ENCODE results near the gene PLAC9. TPM values are rescaled to one million over a fixed set of nuclear protein-coding genes. Genes with fewer than 3 reads are reported as not detected.

PLAC9 gene
- total and polyA plus RNA-seq, 4 donors: 11.8 to 53.1 (median 23.4) TPM

GRCh38 chr10:80150172-80150571 lies 17.6 kb downstream of the PLAC9 start:
- TF ChIP-seq CTCF (IDR thresholded peaks at IDR 0.05; ENCODE audit: control extremely low read depth, extremely low read depth): no peak
- H3K36me3 ChIP-seq (ENCODE audit: control insufficient read depth in 4 of 4, insufficient read depth in 4 of 4, low read length in 4 of 4): peaks cover 10 to 31% (median 21%) of the 10 kb centered on the region in 4 donors

GRCh38 chr10:80152820-80153219 lies 20.3 kb downstream of the PLAC9 start:
- TF ChIP-seq CTCF (IDR thresholded peaks at IDR 0.05; ENCODE audit: control extremely low read depth, extremely low read depth): no peak
- no peak overlapping the region for H3K27ac ChIP-seq (ENCODE audit: low read depth in 1 of 2, low read length in 1 of 2)
- no peak for ATAC-seq (ENCODE audit: insufficient read depth, low FRiP score)

More at GRCh38 chr10:80150172-80150571, 17.6 kb downstream of the PLAC9 start:
- Histone ChIP-seq H3K9ac (ENCODE audit: insufficient read depth in 1 of 2, low read length in 2 of 2) (no peak overlapping the region), H3K27ac (ENCODE audit: low read depth in 1 of 2, low read length in 1 of 2) (no peak overlapping the region), H3K4me1 (ENCODE audit: control insufficient read depth in 5 of 5, insufficient read depth in 5 of 5, low read length in 5 of 5) (peaks cover 0 to 1% (median 0%) of the 10 kb centered on the region in 5 donors), H3K4me3 (no peak overlapping the region), H3K27me3 (ENCODE audit: control insufficient read depth in 3 of 3, insufficient read depth in 3 of 3, low read length in 2 of 3) (no peaks in the 10 kb centered on the region), H3K9me3 (ENCODE audit: control insufficient read depth in 4 of 4, insufficient read depth in 3 of 4, low read length in 3 of 4) (no peaks in the 10 kb centered on the region)
- no peak for DNase-seq
- WGBS, 2 donors: 66 to 80% methylated on average over 2 of the region's 2 CpGs
- no peak for ATAC-seq (ENCODE audit: insufficient read depth, low FRiP score)

GRCh38 chr10:80153460-80153859 lies 20.9 kb downstream of the PLAC9 start:
- Histone ChIP-seq H3K9ac (ENCODE audit: insufficient read depth in 1 of 2, low read length in 2 of 2) (no peak overlapping the region), H3K27me3 (ENCODE audit: control insufficient read depth in 3 of 3, insufficient read depth in 3 of 3, low read length in 2 of 3) (no peaks in the 10 kb centered on the region), H3K9me3 (ENCODE audit: control insufficient read depth in 4 of 4, insufficient read depth in 3 of 4, low read length in 3 of 4) (no peaks in the 10 kb centered on the region), H3K36me3 (ENCODE audit: control insufficient read depth in 4 of 4, insufficient read depth in 4 of 4, low read length in 4 of 4) (peaks cover 19 to 56% (median 34%) of the 10 kb centered on the region in 4 donors), H3K27ac (ENCODE audit: low read depth in 1 of 2, low read length in 1 of 2) (no peak overlapping the region), H3K4me3 (no peak overlapping the region), H3K4me1 (ENCODE audit: control insufficient read depth in 5 of 5, insufficient read depth in 5 of 5, low read length in 5 of 5) (peaks cover 0 to 8% (median 4%) of the 10 kb centered on the region in 5 donors)
- no peak for TF ChIP-seq CTCF (IDR thresholded peaks at IDR 0.05; ENCODE audit: control extremely low read depth, extremely low read depth)
- 85 to 86% methylated on average over 3 of the region's 3 CpGs for WGBS, 2 donors
- DNase-seq: peak in 1 of 3 donors; percentile 5
- no peak for ATAC-seq (ENCODE audit: insufficient read depth, low FRiP score)

More at GRCh38 chr10:80152820-80153219, 20.3 kb downstream of the PLAC9 start:
- H3K9ac ChIP-seq (ENCODE audit: insufficient read depth in 1 of 2, low read length in 2 of 2): no peak overlapping the region
- WGBS, 2 donors: 88 to 90% methylated on average over 6 of the region's 6 CpGs
- no peak overlapping the region for H3K4me3 ChIP-seq
- no peaks in the 10 kb centered on the region for H3K9me3 ChIP-seq (ENCODE audit: control insufficient read depth in 4 of 4, insufficient read depth in 3 of 4, low read length in 3 of 4)
- no peaks in the 10 kb centered on the region for H3K27me3 ChIP-seq (ENCODE audit: control insufficient read depth in 3 of 3, insufficient read depth in 3 of 3, low read length in 2 of 3)
- peaks cover 17 to 51% (median 34%) of the 10 kb centered on the region in 4 donors for H3K36me3 ChIP-seq (ENCODE audit: control insufficient read depth in 4 of 4, insufficient read depth in 4 of 4, low read length in 4 of 4)
- H3K4me1 ChIP-seq (ENCODE audit: control insufficient read depth in 5 of 5, insufficient read depth in 5 of 5, low read length in 5 of 5): peaks cover 0 to 2% (median 0%) of the 10 kb centered on the region in 5 donors
- no peak for DNase-seq

- ATAC-seq (ENCODE audit: insufficient read depth, low FRiP score) (no peak), DNase-seq (no peak)
- Histone ChIP-seq H3K4me1 (ENCODE audit: control insufficient read depth in 5 of 5, insufficient read depth in 5 of 5, low read length in 5 of 5) (peaks cover 0 to 14% (median 11%) of the 10 kb centered on the region in 5 donors), H3K27me3 (ENCODE audit: control insufficient read depth in 3 of 3, insufficient read depth in 3 of 3, low read length in 2 of 3) (no peaks in the 10 kb centered on the region), H3K27ac (ENCODE audit: low read depth in 1 of 2, low read length in 1 of 2) (peak overlapping the region in 1 of 2 donors; percentile 23), H3K36me3 (ENCODE audit: control insufficient read depth in 4 of 4, insufficient read depth in 4 of 4, low read length in 4 of 4) (peaks cover 14 to 63% (median 30%) of the 10 kb centered on the region in 4 donors), H3K4me3 (no peak overlapping the region), H3K9me3 (ENCODE audit: control insufficient read depth in 4 of 4, insufficient read depth in 3 of 4, low read length in 3 of 4) (no peaks in the 10 kb centered on the region), H3K9ac (ENCODE audit: insufficient read depth in 1 of 2, low read length in 2 of 2) (no peak overlapping the region)
- no peak for TF ChIP-seq CTCF (IDR thresholded peaks at IDR 0.05; ENCODE audit: control extremely low read depth, extremely low read depth)
- WGBS, 2 donors: 92 to 96% methylated on average over 5 of the region's 5 CpGs
These were observed 22.1 kb downstream of the PLAC9 start for GRCh38 chr10:80154626-80154977.
